ENCODE data around the gene RXRG. TPM values are rescaled to one million over a fixed set of nuclear protein-coding genes. Genes with fewer than 3 reads are reported as not detected.

The RXRG gene
- polyA plus RNA-seq, 1 donor (not counting 4 experiments of a cell fraction or from before 2014, with no cell fraction given), result not detected

GRCh38 chr1:165408518-165408917 lies 36.4 kb downstream of the RXRG start:
- H3K9me1 ChIP-seq (ENCODE audit: control insufficient read depth, extremely low read depth, insufficient read depth, low read length), result no peaks in the 10 kb centered on the region
- H3K27me3 ChIP-seq (ENCODE audit: control insufficient read depth, extremely low read depth, insufficient read depth, low read length), result peaks cover 29% of the 10 kb centered on the region
- H4K20me1 ChIP-seq (ENCODE audit: control insufficient read depth, extremely low read depth, insufficient read depth, low read length), result no peaks in the 10 kb centered on the region
- no peak overlapping the region for H3K9ac ChIP-seq (ENCODE audit: control insufficient read depth, extremely low read depth, insufficient read depth, low read length)
- H3K9me3 ChIP-seq (ENCODE audit: control insufficient read depth, low read depth, low read length), result no peaks in the 10 kb centered on the region
- DNase-seq (ENCODE audit: low read depth, low spot score) (no peak), FAIRE-seq (peak; percentile 65)
- H3K4me1 ChIP-seq (ENCODE audit: control insufficient read depth, extremely low read depth, insufficient read depth, low read length), result no peaks in the 10 kb centered on the region
- no peak for TF ChIP-seq EZH2 (IDR thresholded peaks at IDR 0.05; ENCODE audit: low read length)
- TF ChIP-seq CTCF (optimal IDR thresholded peaks at IDR 0.05 in 1 of 3, IDR thresholded peaks at IDR 0.05 in 1 of 3, conservative IDR thresholded peaks at IDR 0.05 in 1 of 3; ENCODE audit: extremely low read depth in 1 of 3, insufficient read depth in 2 of 3, low read length in 3 of 3), result peak; percentile 57 to 71 (median 58)
- no peak overlapping the region for H2AFZ ChIP-seq (ENCODE audit: control insufficient read depth, low read length)
- H3K4me2 ChIP-seq (ENCODE audit: control insufficient read depth, extremely low read depth, insufficient read depth, low read depth, low read length), result no peak overlapping the region
- H3K27ac ChIP-seq (ENCODE audit: control insufficient read depth, insufficient read depth, low read length), result no peak overlapping the region
- dilution Hi-C loops (cut with MboI; ENCODE audit: extremely low pct_ligation_motif_present, low sequenced_read_pairs), result no loop called here
- no peak overlapping the region for H3K4me3 ChIP-seq (ENCODE audit: control insufficient read depth in 2 of 3, extremely low read depth in 1 of 3, insufficient read depth in 2 of 3, low read depth in 1 of 3, low read length in 3 of 3)
- no peaks in the 10 kb centered on the region for H3K36me3 ChIP-seq (ENCODE audit: control insufficient read depth in 2 of 2, extremely low read depth in 1 of 2, insufficient read depth in 2 of 2, low read length in 2 of 2)
- no peaks in the 10 kb centered on the region for H3K79me2 ChIP-seq (ENCODE audit: control insufficient read depth, insufficient read depth, low read length)

GRCh38 chr1:165407398-165407797 lies 37.5 kb downstream of the RXRG start:
- Histone ChIP-seq H3K9me1 (ENCODE audit: control insufficient read depth, extremely low read depth, insufficient read depth, low read length) (no peaks in the 10 kb centered on the region), H3K9me3 (ENCODE audit: control insufficient read depth, low read depth, low read length) (no peaks in the 10 kb centered on the region), H3K4me3 (ENCODE audit: control insufficient read depth in 2 of 3, extremely low read depth in 1 of 3, insufficient read depth in 2 of 3, low read depth in 1 of 3, low read length in 3 of 3) (no peak overlapping the region), H3K27ac (ENCODE audit: control insufficient read depth, insufficient read depth, low read length) (no peak overlapping the region), H3K4me2 (ENCODE audit: control insufficient read depth, extremely low read depth, insufficient read depth, low read depth, low read length) (no peak overlapping the region), H3K79me2 (ENCODE audit: control insufficient read depth, insufficient read depth, low read length) (no peaks in the 10 kb centered on the region), H4K20me1 (ENCODE audit: control insufficient read depth, extremely low read depth, insufficient read depth, low read length) (no peaks in the 10 kb centered on the region), H3K36me3 (ENCODE audit: control insufficient read depth in 2 of 2, extremely low read depth in 1 of 2, insufficient read depth in 2 of 2, low read length in 2 of 2) (no peaks in the 10 kb centered on the region), H3K27me3 (ENCODE audit: control insufficient read depth, extremely low read depth, insufficient read depth, low read length) (peaks cover 32% of the 10 kb centered on the region), H2AFZ (ENCODE audit: control insufficient read depth, low read length) (no peak overlapping the region), H3K4me1 (ENCODE audit: control insufficient read depth, extremely low read depth, insufficient read depth, low read length) (no peaks in the 10 kb centered on the region), H3K9ac (ENCODE audit: control insufficient read depth, extremely low read depth, insufficient read depth, low read length) (no peak overlapping the region)
- TF ChIP-seq CTCF (optimal IDR thresholded peaks at IDR 0.05 in 1 of 3, IDR thresholded peaks at IDR 0.05 in 1 of 3, conservative IDR thresholded peaks at IDR 0.05 in 1 of 3; ENCODE audit: extremely low read depth in 1 of 3, insufficient read depth in 2 of 3, low read length in 3 of 3) (no peak), EZH2 (IDR thresholded peaks at IDR 0.05; ENCODE audit: low read length) (no peak)
- no peak for DNase-seq (ENCODE audit: low read depth, low spot score)
- dilution Hi-C loops (cut with MboI; ENCODE audit: extremely low pct_ligation_motif_present, low sequenced_read_pairs), result no loop called here
- no peak for FAIRE-seq
